OCI-LY7 (cell line): ENCODE data around the gene PLXDC2.

Experiments used
- CTCF ChIP-seq: fragments of 200-600 bp; sonication (generic); conservative IDR thresholded peaks from 2 replicates; pipeline ENCODE4 v1.5.1; 2014; ENCODE audit warnings: mild to moderate bottlenecking, antibody characterized with exemption, low read length, moderate library complexity, mixed read lengths
- EZH2phosphoT487 ChIP-seq: fragments of 200-600 bp; sonication (generic); IDR thresholded peaks from 2 replicates; pipeline ENCODE4 v1.6.1; 2018; ENCODE audit warnings: low read depth, borderline replicate concordance, mild to moderate bottlenecking, mixed run types, antibody characterized with exemption, low read length, moderate library complexity, mixed read lengths

DNA sequence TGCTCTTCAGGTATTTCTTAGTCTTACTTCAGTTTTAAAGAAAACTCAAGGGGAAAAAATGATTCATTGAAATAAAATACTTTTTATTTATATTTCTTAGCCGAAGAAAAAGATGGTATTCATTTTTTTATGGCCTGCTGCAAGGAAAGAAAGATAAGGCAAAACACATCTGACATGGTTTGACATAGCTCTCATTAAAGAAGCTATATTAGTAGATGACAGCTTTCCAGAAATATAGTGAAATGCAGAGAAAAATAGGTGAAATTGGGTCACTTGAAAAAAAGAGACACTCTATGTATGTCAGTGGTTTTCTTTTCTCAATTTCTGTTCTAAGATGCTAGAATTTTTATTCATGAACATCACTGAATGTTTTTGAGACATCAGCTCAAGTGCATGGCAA, 438.3 kb downstream of the PLXDC2 start:
- TF ChIP-seq EZH2phosphoT487 (no peak), CTCF (no peak)
